Endodermal cell (in vitro differentiated cells): Measurements from ENCODE around the gene ZMYND12. TPM values are rescaled to one million over a fixed set of nuclear protein-coding genes. Genes with fewer than 3 reads are reported as not detected.

ENCODE experiments used
- DNase-seq: peaks from one replicate; pipeline ENCODE4 v3.0.0-alpha.2; 2017
- H3K27ac ChIP-seq: 2 replicates; pipeline ENCODE4 v1.5.1; 2013; ENCODE audit warnings: mild to moderate bottlenecking, low read depth, low read length, moderate library complexity
- H3K27me3 ChIP-seq: 2 replicates; pipeline ENCODE4 v1.6.1; 2013; ENCODE audit warnings: mild to moderate bottlenecking, low read length, moderate library complexity; ENCODE audit not compliant: insufficient read depth, control insufficient read depth, poor library complexity, severe bottlenecking
- H3K36me3 ChIP-seq: 2 replicates; pipeline ENCODE4 v1.7.0; 2013; ENCODE audit warnings: mild to moderate bottlenecking, low read length, moderate library complexity; ENCODE audit not compliant: control insufficient read depth, insufficient read depth
- H3K4me1 ChIP-seq: one replicate; pipeline ENCODE4 v1.7.0; 2013; ENCODE audit warnings: low read length; ENCODE audit not compliant: control insufficient read depth, insufficient read depth
- H3K4me3 ChIP-seq: 2 replicates; pipeline ENCODE4 v1.5.1; 2013; ENCODE audit warnings: mild to moderate bottlenecking, low read length, moderate library complexity
- H3K9ac ChIP-seq: 2 replicates; pipeline ENCODE4 v1.6.1; 2013; ENCODE audit warnings: mild to moderate bottlenecking, low read length, moderate library complexity; ENCODE audit not compliant: poor library complexity, severe bottlenecking; ENCODE audit errors: extremely low read depth
- H3K9me3 ChIP-seq: 2 replicates; pipeline ENCODE4 v1.6.1; 2013; ENCODE audit warnings: mild to moderate bottlenecking, low read length, moderate library complexity; ENCODE audit not compliant: control insufficient read depth
- H3K27ac Mint-ChIP-seq: 2 replicates; pipeline ENCODE4 v1.8.0; 2020; ENCODE audit warnings: mixed read lengths
- H3K27me3 Mint-ChIP-seq: 2 replicates; pipeline ENCODE4 v1.8.0; 2021; ENCODE audit warnings: mild to moderate bottlenecking, mixed read lengths; ENCODE audit not compliant: insufficient read depth
- H3K36me3 Mint-ChIP-seq: 2 replicates; pipeline ENCODE4 v1.8.0; 2020; ENCODE audit warnings: low read depth, mixed read lengths
- H3K4me1 Mint-ChIP-seq: 2 replicates; pipeline ENCODE4 v1.8.0; 2020; ENCODE audit warnings: mixed read lengths
- H3K4me3 Mint-ChIP-seq: 2 replicates; pipeline ENCODE4 v1.8.0; 2020; ENCODE audit warnings: mild to moderate bottlenecking, moderate library complexity, mixed read lengths
- H3K9me3 Mint-ChIP-seq: 2 replicates; pipeline ENCODE4 v1.8.0; 2020; ENCODE audit warnings: mild to moderate bottlenecking, mixed read lengths
- WGBS, 2 experiments: methylation state at CpG; one replicate each; pipeline versions ENCODE4 v1.1.5 to v1.1.7; 2013; ENCODE audit warnings: missing lambda C conversion rate in 2 of 2, mixed read lengths in 1 of 2; ENCODE audit not compliant: insufficient coverage in 1 of 2, insufficient read length in 1 of 2; 5-methylcytosine and 5-hydroxymethylcytosine counted together
- total RNA-seq, 2 donors: library from RNA; stranded (reverse); fragmentation: NEBNext Ultra II Directional in 1 of 2; extraction: Animal tissue kit (Norgen Biotek cat#: 25700) in 1 of 2; gene quantifications; 2 replicates in 1 of 2; 3 replicates in 1 of 2; pipeline ENCODE4 v1.2.1, GENCODE V29; 2021
- TF ChIP-seq, protein P1 (sequence below): fragments of 200-600 bp; sonication (generic); conservative IDR thresholded peaks from 2 replicates; pipeline ENCODE4 v1.5.0; 2021; ENCODE audit warnings: antibody characterized with exemption, mild to moderate bottlenecking

Gene ZMYND12
- total RNA-seq, 2 donors from 2014 or later: 0.44 to 1.1 TPM

DNA sequence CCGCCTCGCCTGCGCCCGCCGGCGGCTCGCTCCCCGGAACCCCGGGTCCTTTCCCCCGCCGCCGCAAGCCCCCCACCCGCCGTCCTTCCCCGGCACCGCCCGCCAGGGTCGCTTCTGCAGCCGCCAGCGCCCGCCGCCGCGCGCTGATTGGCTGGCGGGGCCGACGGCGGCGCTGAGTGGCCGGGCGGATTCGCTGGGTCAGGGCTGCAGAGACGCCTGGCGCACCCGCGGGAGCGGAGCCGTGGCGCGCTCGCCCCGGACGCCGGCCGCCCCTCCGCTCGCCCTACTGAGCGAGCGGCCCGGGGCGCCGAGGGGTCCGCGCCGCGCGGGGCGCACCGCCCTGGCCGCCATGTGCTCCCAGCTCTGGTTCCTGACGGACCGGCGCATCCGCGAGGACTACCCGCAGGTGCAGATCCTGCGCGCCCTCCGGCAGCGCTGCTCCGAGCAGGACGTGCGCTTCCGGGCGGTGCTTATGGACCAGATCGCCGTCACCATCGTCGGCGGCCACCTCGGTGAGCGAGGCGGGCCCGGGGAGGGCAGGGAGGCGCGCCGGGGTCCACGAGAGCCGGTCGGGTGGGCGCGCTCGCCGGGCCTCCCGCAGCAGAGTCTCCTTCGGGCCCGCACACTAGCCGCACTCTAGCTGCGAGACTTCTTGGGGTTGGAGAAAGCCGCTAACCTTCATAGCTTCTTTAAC is 75.1 kb downstream of the ZMYND12 start, which contains the start of gene RIMKLA:
TSS of gene RIMKLA (plus strand) at position 207 of the 694 bp plus-strand sequence. CDS start at position 350, 143 bp downstream.
- 0 to 2% methylated on average over 13 to 101 of the region's 101 CpGs for WGBS, 2 experiments
- H3K9ac ChIP-seq: no peak within 1 kb of the TSS
- H3K9me3 Mint-ChIP-seq: no peaks in the 10 kb centered on the region
- no peak within 1 kb of the TSS for H3K27ac Mint-ChIP-seq
- H3K27ac ChIP-seq: no peak within 1 kb of the TSS
- peak; percentile 90 for DNase-seq
- H3K9me3 ChIP-seq: no peaks in the 10 kb centered on the region
- H3K4me3 Mint-ChIP-seq: peak within 1 kb of the TSS; percentile 57
- peak within 1 kb of the TSS; percentile 76 for H3K4me3 ChIP-seq
- TF ChIP-seq, protein P1, sequence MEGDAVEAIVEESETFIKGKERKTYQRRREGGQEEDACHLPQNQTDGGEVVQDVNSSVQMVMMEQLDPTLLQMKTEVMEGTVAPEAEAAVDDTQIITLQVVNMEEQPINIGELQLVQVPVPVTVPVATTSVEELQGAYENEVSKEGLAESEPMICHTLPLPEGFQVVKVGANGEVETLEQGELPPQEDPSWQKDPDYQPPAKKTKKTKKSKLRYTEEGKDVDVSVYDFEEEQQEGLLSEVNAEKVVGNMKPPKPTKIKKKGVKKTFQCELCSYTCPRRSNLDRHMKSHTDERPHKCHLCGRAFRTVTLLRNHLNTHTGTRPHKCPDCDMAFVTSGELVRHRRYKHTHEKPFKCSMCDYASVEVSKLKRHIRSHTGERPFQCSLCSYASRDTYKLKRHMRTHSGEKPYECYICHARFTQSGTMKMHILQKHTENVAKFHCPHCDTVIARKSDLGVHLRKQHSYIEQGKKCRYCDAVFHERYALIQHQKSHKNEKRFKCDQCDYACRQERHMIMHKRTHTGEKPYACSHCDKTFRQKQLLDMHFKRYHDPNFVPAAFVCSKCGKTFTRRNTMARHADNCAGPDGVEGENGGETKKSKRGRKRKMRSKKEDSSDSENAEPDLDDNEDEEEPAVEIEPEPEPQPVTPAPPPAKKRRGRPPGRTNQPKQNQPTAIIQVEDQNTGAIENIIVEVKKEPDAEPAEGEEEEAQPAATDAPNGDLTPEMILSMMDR: no peak
- no peaks in the 10 kb centered on the region for H3K4me1 ChIP-seq
- H3K36me3 Mint-ChIP-seq: no peaks in the 10 kb centered on the region
- H3K36me3 ChIP-seq: no peaks in the 10 kb centered on the region
- no peaks in the 10 kb centered on the region for H3K4me1 Mint-ChIP-seq
- H3K27me3 ChIP-seq: peaks cover 49% of the 10 kb centered on the region
- peaks cover 52% of the 10 kb centered on the region for H3K27me3 Mint-ChIP-seq

Other genes starting within 250 kb of the ZMYND12 start
- gene FOXJ3, start 120.8 kb downstream of the ZMYND12 start, total RNA-seq: 10 to 100 TPM; 67.3 to 79.4 TPM
- 1 to 10 TPM in 1 of 2 donors, under 1 TPM in 1; 0.73 to 1.9 TPM for gene RIMKLA, start 75.2 kb downstream of the ZMYND12 start, total RNA-seq
- 10 to 100 TPM; 38.7 to 48.9 TPM for gene PPCS, start 521 bp upstream of the ZMYND12 start, total RNA-seq
- 1 to 10 TPM; 4.8 to 6.4 TPM for gene CCDC30, start 7.3 kb upstream of the ZMYND12 start, total RNA-seq
- gene PPIH, start 202.4 kb upstream of the ZMYND12 start, total RNA-seq: 10 to 100 TPM; 63.3 to 73.2 TPM
- gene YBX1, start 226.4 kb upstream of the ZMYND12 start, total RNA-seq: 100 to 1,000 TPM; 655 to 668 TPM